ENCODE results near the gene GRK2.

DNA sequence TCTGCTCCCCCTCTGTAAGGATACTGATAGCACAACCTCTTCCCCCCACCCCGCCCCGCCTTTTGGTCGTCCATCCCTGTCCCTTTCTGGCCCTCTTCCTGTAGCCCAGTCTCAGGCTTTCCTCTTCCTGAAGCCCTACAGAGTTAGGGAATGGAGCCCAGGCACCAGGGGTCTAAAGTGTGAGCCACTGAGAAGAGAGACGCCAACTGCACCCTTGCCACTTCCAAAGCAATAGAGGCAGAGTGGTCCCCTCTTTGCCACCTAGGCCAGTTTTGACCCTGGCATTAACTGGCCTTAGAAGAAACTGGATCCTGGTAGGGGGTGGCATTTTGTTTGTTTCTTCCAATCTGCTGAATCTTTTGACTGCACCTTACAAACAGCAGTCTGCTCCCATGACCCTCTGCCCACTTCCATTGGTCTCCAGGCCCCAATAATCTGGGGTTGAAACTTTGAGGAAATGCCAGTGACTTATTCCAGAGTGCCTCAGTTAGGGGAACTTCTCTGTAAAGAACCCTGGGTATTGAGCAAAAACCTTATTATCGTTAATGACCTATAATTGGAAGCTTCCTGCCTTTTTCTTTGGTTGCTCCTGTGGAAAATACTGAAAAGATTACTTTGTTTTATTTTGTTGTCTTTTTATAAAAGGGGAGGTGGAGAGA is 9.7 kb upstream of the GRK2 start:
- TF ChIP-seq, protein P1, sequence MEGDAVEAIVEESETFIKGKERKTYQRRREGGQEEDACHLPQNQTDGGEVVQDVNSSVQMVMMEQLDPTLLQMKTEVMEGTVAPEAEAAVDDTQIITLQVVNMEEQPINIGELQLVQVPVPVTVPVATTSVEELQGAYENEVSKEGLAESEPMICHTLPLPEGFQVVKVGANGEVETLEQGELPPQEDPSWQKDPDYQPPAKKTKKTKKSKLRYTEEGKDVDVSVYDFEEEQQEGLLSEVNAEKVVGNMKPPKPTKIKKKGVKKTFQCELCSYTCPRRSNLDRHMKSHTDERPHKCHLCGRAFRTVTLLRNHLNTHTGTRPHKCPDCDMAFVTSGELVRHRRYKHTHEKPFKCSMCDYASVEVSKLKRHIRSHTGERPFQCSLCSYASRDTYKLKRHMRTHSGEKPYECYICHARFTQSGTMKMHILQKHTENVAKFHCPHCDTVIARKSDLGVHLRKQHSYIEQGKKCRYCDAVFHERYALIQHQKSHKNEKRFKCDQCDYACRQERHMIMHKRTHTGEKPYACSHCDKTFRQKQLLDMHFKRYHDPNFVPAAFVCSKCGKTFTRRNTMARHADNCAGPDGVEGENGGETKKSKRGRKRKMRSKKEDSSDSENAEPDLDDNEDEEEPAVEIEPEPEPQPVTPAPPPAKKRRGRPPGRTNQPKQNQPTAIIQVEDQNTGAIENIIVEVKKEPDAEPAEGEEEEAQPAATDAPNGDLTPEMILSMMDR (IDR thresholded peaks at IDR 0.05 in 4 of 5, conservative IDR thresholded peaks at IDR 0.05 in 1 of 5): no peak
- no peak for TF ChIP-seq POLR2A (IDR thresholded peaks at IDR 0.05)

Measured in gastrocnemius medialis (tissue), 4 donors.